Skeletal muscle cell (primary cell): Measurements from ENCODE around the gene CPAMD8.

Experiments used
- DNase-seq: peaks from one replicate; pipeline ENCODE4 v3.0.0-alpha.2; 2010; ENCODE audit warnings: low read depth
- H3K4me3 ChIP-seq: 2 replicates; pipeline ENCODE4 v1.5.1; 2011; ENCODE audit warnings: low read depth, mild to moderate bottlenecking, control low read depth, low read length, moderate library complexity

CPAMD8 gene

GRCh38 chr19:16930753-16931152 is 95.9 kb downstream of the CPAMD8 start:
- DNase-seq: no peak
- no peak overlapping the region for H3K4me3 ChIP-seq

- no peak for DNase-seq
- H3K4me3 ChIP-seq: no peak overlapping the region
Measured at GRCh38 chr19:16928916-16929315, 97.7 kb downstream of the CPAMD8 start.

GRCh38 chr19:16928351-16928750 is 98.3 kb downstream of the CPAMD8 start:
- DNase-seq: no peak
- H3K4me3 ChIP-seq: no peak overlapping the region

DNA sequence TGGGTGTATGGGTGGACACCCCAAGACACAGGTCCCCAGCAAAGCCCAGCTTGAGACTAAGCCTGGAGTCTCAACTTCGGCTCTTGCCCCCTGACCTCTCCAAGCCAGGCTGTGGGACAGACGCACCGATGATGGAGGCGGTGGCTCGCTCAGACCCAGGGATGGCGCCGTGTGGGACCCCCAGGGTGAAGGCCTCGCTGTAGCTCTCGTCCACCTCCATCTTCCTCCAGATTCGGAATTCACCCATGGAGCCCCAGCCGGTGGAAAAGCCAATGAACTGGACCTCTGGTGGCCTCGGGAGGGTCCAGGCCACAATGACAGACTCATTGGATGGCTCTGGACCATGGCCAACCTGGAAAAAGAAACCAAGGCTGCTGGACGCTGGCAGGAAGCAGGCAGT is 98.7 kb downstream of the CPAMD8 start:
- H3K4me3 ChIP-seq: no peak overlapping the region
- no peak for DNase-seq

DNA sequence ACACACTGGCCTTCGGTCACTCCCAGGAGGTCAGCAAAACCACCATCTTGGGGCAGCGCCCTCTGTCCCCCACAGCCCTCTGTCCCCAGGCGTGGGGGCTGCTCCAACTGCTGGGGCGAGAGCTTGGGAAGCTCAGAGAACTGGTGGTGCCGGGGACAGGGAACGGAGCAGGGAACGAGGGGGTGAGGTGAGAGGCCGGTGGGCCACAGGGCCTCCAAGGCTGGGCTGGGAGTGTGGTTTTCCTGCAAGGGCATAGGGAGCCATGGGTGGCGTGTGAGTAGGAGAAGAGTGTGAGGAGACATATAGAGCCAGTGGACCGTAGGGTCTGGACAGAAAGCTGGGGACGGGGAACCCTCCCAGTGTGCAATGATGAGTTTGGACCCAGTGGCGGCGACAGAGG is 103.7 kb downstream of the CPAMD8 start:
- no peak for DNase-seq
- no peak overlapping the region for H3K4me3 ChIP-seq

GRCh38 chr19:16922592-16922934 is 104.0 kb downstream of the CPAMD8 start:
- no peak for DNase-seq
- H3K4me3 ChIP-seq: no peak overlapping the region

- no peak overlapping the region for H3K4me3 ChIP-seq
- no peak for DNase-seq
Measured at GRCh38 chr19:16921766-16922591, 104.6 kb downstream of the CPAMD8 start.

- no peak overlapping the region for H3K4me3 ChIP-seq
- peak; percentile 28 for DNase-seq
Measured at GRCh38 chr19:16920816-16921529, 105.6 kb downstream of the CPAMD8 start.

DNA sequence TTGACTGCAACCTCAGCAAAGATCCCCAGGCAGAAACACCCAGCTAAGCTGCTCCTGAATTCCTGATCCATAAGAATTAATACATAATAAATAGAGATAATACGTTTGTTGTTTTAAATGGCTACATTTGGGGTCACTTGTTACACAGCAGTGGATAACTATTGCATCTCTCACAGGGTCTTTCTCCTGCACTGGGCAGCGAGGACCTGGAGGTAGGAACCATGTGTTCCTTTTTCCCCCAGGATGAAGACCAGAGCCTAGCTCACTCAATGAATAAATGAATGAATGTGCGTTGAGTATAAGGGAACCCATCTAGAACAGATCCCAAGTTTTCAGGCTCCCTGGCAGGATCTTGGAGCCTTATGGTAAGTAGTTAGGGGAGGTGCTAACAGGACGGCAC is 107.1 kb downstream of the CPAMD8 start:
- H3K4me3 ChIP-seq: no peak overlapping the region
- DNase-seq: no peak

- H3K4me3 ChIP-seq: no peak overlapping the region
- no peak for DNase-seq
Measured at GRCh38 chr19:16917401-16917800, 109.2 kb downstream of the CPAMD8 start.

DNA sequence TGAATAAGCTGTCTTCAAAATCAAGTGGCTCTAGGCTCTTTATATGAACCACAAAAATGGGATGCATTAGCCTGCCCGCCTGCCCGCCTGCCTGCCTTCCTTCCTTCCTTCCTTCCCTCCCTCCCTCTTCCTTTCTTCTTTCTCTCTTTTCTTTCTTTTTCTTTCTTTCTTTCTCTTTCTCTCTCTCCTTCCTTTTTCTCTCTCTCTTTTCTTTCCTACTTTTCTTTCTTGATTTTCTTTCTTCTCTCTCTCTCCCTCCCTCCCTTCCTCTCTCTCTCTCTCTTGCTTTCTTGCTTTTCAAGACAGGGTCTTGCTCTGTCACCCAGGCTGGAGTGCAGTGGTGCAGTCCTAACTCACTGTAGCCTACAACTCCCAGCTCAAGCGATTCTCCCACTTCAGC is 110.9 kb downstream of the CPAMD8 start:
- H3K4me3 ChIP-seq: no peak overlapping the region
- DNase-seq: no peak

DNA sequence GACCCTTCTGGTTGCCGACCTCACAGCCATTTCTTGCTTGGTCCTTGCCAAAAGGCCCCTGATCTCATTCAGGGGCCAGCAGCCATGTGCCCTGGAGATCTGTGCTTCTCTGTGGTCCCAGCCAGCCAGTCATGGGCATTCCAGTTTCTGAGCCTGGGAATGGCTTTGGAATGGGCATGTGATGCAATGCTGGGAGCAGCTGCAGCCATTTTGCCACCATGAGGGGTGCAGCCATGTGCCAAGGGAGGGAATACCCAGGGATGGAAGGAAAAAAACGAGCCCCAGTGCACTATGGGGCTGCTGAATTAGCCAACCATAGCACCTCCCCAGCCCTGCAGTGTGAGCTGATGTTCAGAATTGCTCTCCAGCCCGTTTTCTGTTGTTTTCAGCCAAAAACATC is 111.5 kb downstream of the CPAMD8 start:
- no peak overlapping the region for H3K4me3 ChIP-seq
- no peak for DNase-seq

DNA sequence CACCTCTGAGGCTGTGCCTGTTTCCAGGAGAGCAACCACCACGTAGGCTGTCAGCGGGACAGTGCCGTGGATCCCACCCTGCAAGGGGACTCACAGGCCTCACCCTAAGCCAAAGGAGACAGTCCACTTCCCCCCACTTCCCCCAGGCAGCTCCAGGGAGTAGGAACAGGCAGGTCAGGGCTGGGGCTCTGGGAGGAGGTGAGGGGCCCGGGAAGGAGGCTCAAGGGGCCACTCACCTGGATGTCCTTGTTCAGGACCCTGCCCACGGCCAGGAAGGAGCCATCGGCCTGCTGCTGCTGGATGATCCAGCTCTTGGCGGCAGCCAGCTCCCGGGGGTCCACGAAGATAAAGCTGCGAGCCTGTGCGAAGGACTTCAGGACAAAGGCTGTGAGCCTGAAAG is 112.2 kb downstream of the CPAMD8 start:
- no peak for DNase-seq
- no peak overlapping the region for H3K4me3 ChIP-seq

DNA sequence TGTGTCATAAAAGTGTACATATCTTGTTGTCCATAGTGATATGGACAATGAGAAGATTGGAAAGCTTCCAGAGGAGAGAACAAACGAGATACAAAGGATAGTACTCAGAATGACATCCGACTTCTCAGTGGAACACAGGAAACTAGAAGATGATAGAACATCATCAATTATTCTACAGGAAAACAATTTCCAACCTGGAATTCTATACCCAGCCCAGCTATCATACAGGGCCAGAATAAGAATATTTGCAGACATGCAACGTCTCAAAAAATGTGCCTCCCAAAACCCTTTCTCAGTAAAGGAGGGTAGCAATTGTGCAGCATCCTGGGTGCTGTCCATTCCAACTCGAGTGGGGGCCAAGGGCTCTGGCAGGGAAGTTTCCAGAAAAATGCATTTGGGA is 113.8 kb downstream of the CPAMD8 start:
- no peak overlapping the region for H3K4me3 ChIP-seq
- DNase-seq: no peak

- no peak overlapping the region for H3K4me3 ChIP-seq
- DNase-seq: no peak
Measured at GRCh38 chr19:16911046-16911445, 115.6 kb downstream of the CPAMD8 start.

- no peak overlapping the region for H3K4me3 ChIP-seq
Measured at GRCh38 chr19:16908759-16909158, 117.9 kb downstream of the CPAMD8 start.

DNA sequence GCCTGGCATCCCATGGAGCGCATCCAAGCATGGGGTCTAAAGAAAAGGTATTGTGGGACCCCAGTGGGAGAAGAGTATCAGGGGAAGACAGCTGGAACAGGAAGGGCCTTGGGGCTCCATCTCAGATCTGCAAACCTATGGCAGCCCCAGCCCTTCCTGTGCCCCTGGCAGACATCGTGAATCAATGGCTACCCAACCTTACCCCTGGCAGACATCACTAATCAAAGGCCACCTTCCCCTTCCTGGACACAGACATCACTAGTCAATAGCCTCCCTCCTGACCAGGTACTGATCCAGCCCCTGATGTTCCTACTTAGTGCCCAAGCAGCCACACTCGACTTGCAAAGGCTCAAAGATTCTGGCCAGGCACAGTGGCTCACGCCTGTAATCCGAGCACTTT is 122.0 kb downstream of the CPAMD8 start:
- H3K4me3 ChIP-seq: no peak overlapping the region
- no peak for DNase-seq

More at GRCh38 chr19:16908759-16909158, 117.9 kb downstream of the CPAMD8 start:
- no peak for DNase-seq

GRCh38 chr19:16903347-16903746 is 123.3 kb downstream of the CPAMD8 start:
- H3K4me3 ChIP-seq: no peak overlapping the region
- DNase-seq: no peak

DNA sequence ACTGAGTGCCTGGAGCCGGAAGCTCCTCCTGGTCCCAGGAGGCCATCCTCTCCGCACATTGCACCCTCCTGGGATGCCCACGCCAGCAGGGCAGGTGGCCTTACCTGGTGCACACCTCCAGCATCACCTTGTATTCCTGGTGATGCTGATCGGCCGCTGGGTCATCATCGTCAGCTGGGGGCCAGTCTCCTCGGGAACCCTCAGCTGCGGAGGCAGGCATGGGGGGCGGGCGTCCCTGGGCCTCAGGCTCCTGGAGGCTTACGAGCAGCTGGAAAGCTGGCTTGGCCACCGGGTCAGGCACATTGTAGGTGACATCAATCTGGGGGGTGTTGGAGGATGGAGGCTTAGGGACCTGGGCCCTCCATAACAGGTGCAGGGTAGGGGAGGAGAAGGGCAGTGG is 124.1 kb downstream of the CPAMD8 start:
- no peak for DNase-seq
- no peak overlapping the region for H3K4me3 ChIP-seq

GRCh38 chr19:16901491-16902175 is 125.0 kb downstream of the CPAMD8 start:
- no peak for DNase-seq
- no peak overlapping the region for H3K4me3 ChIP-seq
